Aorta (tissue), 5 donors: Measurements from ENCODE around the gene MCF2L. TPM values are rescaled to one million over a fixed set of nuclear protein-coding genes. Genes with fewer than 3 reads are reported as not detected.
"Not testable (repeated sequence)": the region's sequence is repeated elsewhere in the genome, so short reads cannot be mapped to it uniquely, and the experiment has no call there.

ENCODE experiments used
- ATAC-seq: fragments of 200-7000 bp; cut with Tn5 transposase; one replicate; pipeline ENCODE4 v1.9.1; 2022; ENCODE audit warnings: moderate library complexity; ENCODE audit not compliant: low FRiP score
- DNase-seq, 2 donors: peaks; one replicate each; pipeline ENCODE4 v3.0.0-alpha.2; 2020
- H3K27ac ChIP-seq, 2 donors: one replicate each; pipeline ENCODE4 v1.5.1; 2013; ENCODE audit warnings: low read length in 2 of 2, mild to moderate bottlenecking in 2 of 2, moderate library complexity in 2 of 2, control low read depth in 1 of 2, inconsistent platforms in 1 of 2, low read depth in 1 of 2
- H3K27me3 ChIP-seq, 2 donors: one replicate each; pipeline ENCODE4 v1.6.1; 2013; ENCODE audit warnings: control low read depth in 1 of 2, low read length in 1 of 2, mild to moderate bottlenecking in 1 of 2, moderate library complexity in 1 of 2; ENCODE audit not compliant: insufficient read depth in 2 of 2, control insufficient read depth in 1 of 2
- H3K36me3 ChIP-seq, 2 donors: one replicate each; pipeline ENCODE4 v1.6.1; 2013; ENCODE audit warnings: control low read depth in 1 of 2, low read length in 1 of 2, mild to moderate bottlenecking in 1 of 2; ENCODE audit not compliant: insufficient read depth in 2 of 2, control insufficient read depth in 1 of 2
- H3K4me1 ChIP-seq, 2 donors: one replicate each; pipeline ENCODE4 v1.6.1; 2013; ENCODE audit warnings: low read length in 2 of 2, control low read depth in 1 of 2, mild to moderate bottlenecking in 1 of 2, moderate library complexity in 1 of 2; ENCODE audit not compliant: insufficient read depth in 2 of 2, control insufficient read depth in 1 of 2
- H3K4me3 ChIP-seq, 2 donors: one replicate each; pipeline ENCODE4 v1.5.1; 2013; ENCODE audit warnings: low read length in 2 of 2, control low read depth in 1 of 2, mild to moderate bottlenecking in 1 of 2
- H3K9me3 ChIP-seq: one replicate; pipeline ENCODE4 v1.6.1; 2013; ENCODE audit warnings: mild to moderate bottlenecking, low read length; ENCODE audit not compliant: control insufficient read depth
- WGBS, 2 donors: extraction: QIAGEN DNeasy Blood & Tissue Kit; methylation state at CpG; one replicate each; pipeline ENCODE4 v1.1.7; 2013; 5-methylcytosine and 5-hydroxymethylcytosine counted together
- intact Hi-C, 2 donors: fragments of 100-400 bp; cut with DNase I; formaldehyde crosslinking; loops; one replicate each; pipeline versions ENCODE4 v1.14.2 to v1.15.0; 2022
- polyA plus RNA-seq, 2 donors: library from polyadenylated mRNA; stranded (reverse); fragments of 200-250 nt; gene quantifications; one replicate each; pipeline ENCODE4 v1.2.3, GENCODE V29; 2013
- total RNA-seq, 2 donors: library from RNA; stranded (reverse); fragmentation: NEBNext Ultra II Directional; extraction: Animal tissue kit (Norgen Biotek cat#: 25700); gene quantifications; one replicate each; pipeline ENCODE4 v1.2.1, GENCODE V29; 2021
- donor health status: healthy with polysubstance abuse.
- donor health status: Bipolar disorder and iron deficiency.
- donor health status: DM: no; HTN: no; CAD: no.
- donor health status: DM: no; HTN: no; CAD: no.
- donor health status: DM: yes; HTN: yes; CAD: no.

The MCF2L gene
- total and polyA plus RNA-seq, 4 donors, result 3.2 to 73.3 (median 27.6) TPM

DNA sequence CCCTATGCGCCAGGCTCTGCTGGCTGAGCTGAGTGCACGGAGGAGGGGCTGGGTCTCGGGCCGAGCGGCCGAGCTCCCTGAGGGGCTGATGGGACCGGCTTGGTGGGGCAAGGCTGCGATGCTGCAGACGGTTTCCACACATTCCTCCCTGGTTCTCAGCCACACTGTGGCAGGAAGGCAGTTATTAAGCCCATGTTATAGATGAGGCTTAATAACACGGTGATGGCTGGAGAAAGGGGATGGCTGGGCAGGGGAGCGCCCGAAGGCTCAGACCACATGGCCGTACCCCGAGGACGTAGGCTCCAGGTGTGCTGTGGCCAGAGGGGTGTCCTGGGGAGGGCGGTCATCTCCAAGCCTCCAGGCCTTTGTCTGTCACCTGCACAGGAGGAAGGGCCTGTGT is 58.6 kb downstream of the MCF2L start:
- WGBS, 2 donors, result 85 to 90% methylated on average over 14 to 16 of the region's 16 CpGs
- DNase-seq (no peak), ATAC-seq (no peak)
- Histone ChIP-seq H3K27me3 (no peaks in the 10 kb centered on the region), H3K36me3 (no peaks in the 10 kb centered on the region), H3K4me3 (no peak overlapping the region), H3K27ac (no peak overlapping the region), H3K9me3 (no peaks in the 10 kb centered on the region), H3K4me1 (no peaks in the 10 kb centered on the region)
- intact Hi-C loops, result no loop called here

GRCh38 chr13:113028336-113029060 is 59.5 kb downstream of the MCF2L start:
- Histone ChIP-seq H3K27ac (no peak overlapping the region), H3K9me3 (no peaks in the 10 kb centered on the region), H3K4me1 (no peaks in the 10 kb centered on the region), H3K27me3 (no peaks in the 10 kb centered on the region), H3K36me3 (no peaks in the 10 kb centered on the region), H3K4me3 (no peak overlapping the region)
- DNase-seq, result no peak
- WGBS, 2 donors, result 89 to 90% methylated on average over 16 of the region's 16 CpGs
- ATAC-seq, result peak; percentile 46
- intact Hi-C loops, result no loop called here

GRCh38 chr13:113029061-113029445 is 60.0 kb downstream of the MCF2L start:
- ATAC-seq, result no peak
- H3K27me3 ChIP-seq, result no peaks in the 10 kb centered on the region
- H3K36me3 ChIP-seq, result no peaks in the 10 kb centered on the region
- no peaks in the 10 kb centered on the region for H3K4me1 ChIP-seq
- H3K9me3 ChIP-seq, result no peaks in the 10 kb centered on the region
- intact Hi-C loops, result no loop called here
- H3K27ac ChIP-seq, result no peak overlapping the region
- 84% methylated on average over 10 of the region's 10 CpGs for WGBS, 2 donors
- no peak overlapping the region for H3K4me3 ChIP-seq
- no peak for DNase-seq

- no peak for ATAC-seq
- intact Hi-C loops, result loop anchor here in 1 of 2 donors (5.0 to 10.0 kb wide), 2 partner anchors 87 to 125 kb away; partner anchors contain the start of gene PROZ
Measured at GRCh38 chr13:113029487-113030258, 60.7 kb downstream of the MCF2L start.

DNA sequence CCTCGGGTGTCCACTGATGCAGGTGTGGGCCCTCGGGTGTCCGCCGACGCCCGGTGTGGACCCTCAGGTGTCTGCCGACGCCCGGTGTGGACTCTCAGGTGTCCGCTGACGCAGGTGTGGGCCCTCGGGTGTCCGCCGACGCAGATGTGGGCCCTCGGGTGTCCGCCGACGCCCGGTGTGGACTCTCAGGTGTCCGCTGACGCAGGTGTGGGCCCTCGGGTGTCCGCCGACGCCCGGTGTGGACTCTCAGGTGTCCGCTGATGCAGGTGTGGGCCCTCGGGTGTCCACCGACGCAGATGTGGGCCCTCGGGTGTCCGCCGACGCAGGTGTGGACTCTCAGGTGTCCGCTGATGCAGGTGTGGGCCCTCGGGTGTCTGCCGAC is 61.2 kb downstream of the MCF2L start:
- ATAC-seq, H3K27me3 ChIP-seq, H3K27ac ChIP-seq, H3K4me3 ChIP-seq, H3K9me3 ChIP-seq, H3K4me1 ChIP-seq, H3K36me3 ChIP-seq: not testable (repeated sequence)
- intact Hi-C loops, result loop anchor here in 1 of 2 donors (5.0 to 10.0 kb wide), 2 partner anchors 88 to 125 kb away; partner anchors contain the start of gene PROZ
- 89 to 94% methylated on average over 38 of the region's 38 CpGs for WGBS, 2 donors
- peak in 1 of 2 donors; percentile 28 for DNase-seq

More at GRCh38 chr13:113029487-113030258, 60.7 kb downstream of the MCF2L start:
- DNase-seq, result no peak
- Histone ChIP-seq H3K4me1 (no peaks in the 10 kb centered on the region), H3K36me3 (no peaks in the 10 kb centered on the region), H3K4me3 (no peak overlapping the region), H3K9me3 (no peaks in the 10 kb centered on the region), H3K27ac (no peak overlapping the region), H3K27me3 (no peaks in the 10 kb centered on the region)
- WGBS, 2 donors, result 36 to 38% methylated on average over 23 of the region's 23 CpGs

DNA sequence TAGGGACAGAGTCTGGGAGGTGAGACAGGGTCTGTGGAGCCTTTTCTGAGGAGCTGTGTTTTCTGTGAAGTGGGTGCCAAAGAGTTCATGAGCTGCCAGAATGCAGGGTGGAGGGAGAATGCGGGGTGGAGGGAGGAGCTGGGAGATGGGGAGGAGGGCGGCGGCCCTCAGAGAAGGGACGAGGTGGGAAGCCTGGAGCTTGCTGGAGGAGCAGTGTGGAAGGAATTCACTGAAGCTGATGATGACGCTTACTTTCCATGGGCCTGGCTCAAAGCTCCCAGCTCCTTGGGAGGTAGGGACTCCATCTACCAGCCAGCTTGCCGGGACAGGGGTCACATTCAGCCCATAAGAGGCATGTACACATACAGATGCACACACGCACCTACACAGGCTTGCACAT is 62.5 kb downstream of the MCF2L start:
- 57 to 65% methylated on average over 7 of the region's 7 CpGs for WGBS, 2 donors
- ATAC-seq (no peak), DNase-seq (peak in 1 of 2 donors; percentile 23)
- Histone ChIP-seq H3K27me3 (no peaks in the 10 kb centered on the region), H3K4me1 (no peaks in the 10 kb centered on the region), H3K4me3 (no peak overlapping the region), H3K27ac (no peak overlapping the region), H3K9me3 (no peaks in the 10 kb centered on the region), H3K36me3 (no peaks in the 10 kb centered on the region)
- intact Hi-C loops, result loop anchor here in 1 of 2 donors (5.0 to 10.0 kb wide), 2 partner anchors 89 to 123 kb away; partner anchors contain the start of gene PROZ

GRCh38 chr13:113032291-113032690 is 63.3 kb downstream of the MCF2L start:
- 91 to 92% methylated on average over 10 of the region's 10 CpGs for WGBS, 2 donors
- intact Hi-C loops, result loop anchor here in 1 of 2 donors (5.0 to 10.0 kb wide), 2 partner anchors 90 to 123 kb away; partner anchors contain the start of gene PROZ

DNA sequence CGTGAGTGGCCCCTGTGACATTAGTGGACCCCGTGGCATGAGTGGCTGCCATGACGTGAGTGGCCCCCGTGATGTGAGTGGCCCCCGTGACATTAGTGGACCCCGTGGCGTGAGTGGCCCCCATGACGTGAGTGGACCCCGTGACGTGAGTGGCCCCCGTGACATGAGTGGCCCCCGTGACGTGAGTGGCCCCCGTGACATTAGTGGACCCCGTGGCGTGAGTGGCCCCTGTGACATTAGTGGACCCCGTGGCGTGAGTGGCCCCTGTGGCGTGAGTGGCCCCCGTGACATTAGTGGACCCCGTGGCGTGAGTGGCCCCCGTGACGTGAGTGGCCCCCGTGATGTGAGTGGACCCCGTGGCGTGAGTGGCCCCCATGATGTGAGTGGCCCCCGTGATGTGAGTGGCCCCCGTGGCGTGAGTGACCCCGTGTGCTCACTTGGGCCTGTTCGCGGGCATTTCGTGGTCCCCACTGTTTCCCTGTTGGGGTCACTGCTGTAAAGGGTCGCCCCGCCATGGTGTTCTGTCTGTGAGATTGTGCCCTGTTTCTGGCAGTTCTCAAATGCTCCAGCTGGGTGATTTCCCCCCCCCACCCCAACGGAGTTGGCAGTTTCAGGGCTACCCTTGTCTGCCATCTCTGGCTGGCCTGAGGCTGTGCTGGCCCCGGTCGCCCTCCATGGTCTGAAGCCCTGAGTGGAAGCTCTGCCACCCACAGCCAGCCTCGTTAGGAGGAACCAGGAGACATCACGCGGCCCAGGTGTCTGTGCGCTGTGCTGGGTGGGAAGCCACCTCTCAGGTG is 64.2 kb downstream of the MCF2L start:
- no peak for ATAC-seq
- H3K4me1 ChIP-seq, result no peaks in the 10 kb centered on the region
- no peaks in the 10 kb centered on the region for H3K27me3 ChIP-seq
- H3K9me3 ChIP-seq, result no peaks in the 10 kb centered on the region
- WGBS, 2 donors, result 88 to 95% methylated on average over 43 of the region's 43 CpGs
- no peaks in the 10 kb centered on the region for H3K36me3 ChIP-seq
- intact Hi-C loops, result loop anchor here in 1 of 2 donors (5.0 to 10.0 kb wide), 2 partner anchors 91 to 122 kb away; partner anchors contain the start of gene PROZ
- peak in 1 of 2 donors; percentile 34 for DNase-seq
- H3K27ac ChIP-seq, result no peak overlapping the region
- H3K4me3 ChIP-seq, result no peak overlapping the region

More at GRCh38 chr13:113032291-113032690, 63.3 kb downstream of the MCF2L start:
- Histone ChIP-seq H3K9me3 (no peaks in the 10 kb centered on the region), H3K36me3 (no peaks in the 10 kb centered on the region), H3K4me3 (no peak overlapping the region), H3K27me3 (no peaks in the 10 kb centered on the region), H3K4me1 (no peaks in the 10 kb centered on the region), H3K27ac (no peak overlapping the region)
- DNase-seq, result peak in 1 of 2 donors; percentile 13
- ATAC-seq, result no peak
